Measurements from ENCODE around the gene FBXL19. TPM values are rescaled to one million over a fixed set of nuclear protein-coding genes. Genes with fewer than 3 reads are reported as not detected.

Gene FBXL19
- total and polyA plus RNA-seq, 2 of the 8 experiments (the other 6 are each of a cell fraction or from before 2014, with no cell fraction given), result 47.2 to 72.2 TPM

MicroRNAs encoded within 50 kb of the gene (microRNA counts, 767-probe panel; counts per million panel counts)
- microRNA hsa-miR-762, result 879 counts per million, percentile 95 among the panel's probes with 10 or more counts

Small RNA genes lying within 50 kb of the gene (microRNA-seq; reads per million reads assigned to microRNA genes)
- gene MIR4519 (ENCODE audit: borderline microRNAs expressed in 2 of 2, borderline number of aligned reads in 2 of 2, borderline replicate concordance in 1 of 2) (0 to 0.20 reads per million in 2 experiments), gene MIR762 (ENCODE audit: borderline microRNAs expressed in 2 of 2, borderline number of aligned reads in 2 of 2, borderline replicate concordance in 1 of 2) (0 reads per million in 2 experiments)

Small RNA genes lying within 50 kb of the gene (small RNA-seq; reads per million reads assigned to genes)
- gene AC135048.1 (ENCODE audit: insufficient read depth), result not detected
- gene MIR4519 (ENCODE audit: insufficient read depth), result not detected
- not detected for gene MIR762 (ENCODE audit: insufficient read depth)

Other genes starting within 250 kb of the FBXL19 start
- gene SRCAP, start 224.4 kb upstream of the FBXL19 start, total RNA-seq (2021; fragmentation: NEBNext Ultra II Directional; extraction: Animal tissue kit (Norgen Biotek cat#: 25700)), result 54.3 and 58.7 TPM in 2 replicates
- 5.5 and 9.5 TPM in 2 replicates for gene SRCAP, start 224.4 kb upstream of the FBXL19 start, polyA plus RNA-seq (2011; rRNA removed)
- gene PHKG2, start 175.1 kb upstream of the FBXL19 start, total RNA-seq (2021; fragmentation: NEBNext Ultra II Directional; extraction: Animal tissue kit (Norgen Biotek cat#: 25700)), result 36.0 and 37.2 TPM in 2 replicates
- gene PHKG2, start 175.1 kb upstream of the FBXL19 start, polyA plus RNA-seq (2011; rRNA removed), result 53.4 and 63.9 TPM in 2 replicates
- 5.2 and 6.0 TPM in 2 replicates for gene CFAP119, start 161.5 kb upstream of the FBXL19 start, total RNA-seq (2021; fragmentation: NEBNext Ultra II Directional; extraction: Animal tissue kit (Norgen Biotek cat#: 25700))
- 5.6 and 7.1 TPM in 2 replicates for gene CFAP119, start 161.5 kb upstream of the FBXL19 start, polyA plus RNA-seq (2011; rRNA removed)
- 68.7 and 70.8 TPM in 2 replicates for gene RNF40, start 161.2 kb upstream of the FBXL19 start, total RNA-seq (2021; fragmentation: NEBNext Ultra II Directional; extraction: Animal tissue kit (Norgen Biotek cat#: 25700))
- gene RNF40, start 161.2 kb upstream of the FBXL19 start, polyA plus RNA-seq (2011; rRNA removed), result 36.9 and 38.5 TPM in 2 replicates
- gene ZNF629, start 136.4 kb upstream of the FBXL19 start, total RNA-seq (2021; fragmentation: NEBNext Ultra II Directional; extraction: Animal tissue kit (Norgen Biotek cat#: 25700)), result 19.3 and 19.5 TPM in 2 replicates
- 11.0 and 13.6 TPM in 2 replicates for gene ZNF629, start 136.4 kb upstream of the FBXL19 start, polyA plus RNA-seq (2011; rRNA removed)
- 16.5 and 17.2 TPM in 2 replicates for gene BCL7C, start 29.5 kb upstream of the FBXL19 start, total RNA-seq (2021; fragmentation: NEBNext Ultra II Directional; extraction: Animal tissue kit (Norgen Biotek cat#: 25700))
- gene BCL7C, start 29.5 kb upstream of the FBXL19 start, polyA plus RNA-seq (2011; rRNA removed), result 8.6 and 10.9 TPM in 2 replicates
- 0.77 and 0.97 TPM in 2 replicates for gene CTF1, start 27.0 kb upstream of the FBXL19 start, total RNA-seq (2021; fragmentation: NEBNext Ultra II Directional; extraction: Animal tissue kit (Norgen Biotek cat#: 25700))
- gene CTF1, start 27.0 kb upstream of the FBXL19 start, polyA plus RNA-seq (2011; rRNA removed), result 3.4 and 5.0 TPM in 2 replicates
- gene ORAI3, start 25.5 kb downstream of the FBXL19 start, total RNA-seq (2021; fragmentation: NEBNext Ultra II Directional; extraction: Animal tissue kit (Norgen Biotek cat#: 25700)), result 8.7 and 10.0 TPM in 2 replicates
- 24.5 and 26.8 TPM in 2 replicates for gene ORAI3, start 25.5 kb downstream of the FBXL19 start, polyA plus RNA-seq (2011; rRNA removed)
- gene SETD1A, start 34.2 kb downstream of the FBXL19 start, total RNA-seq (2021; fragmentation: NEBNext Ultra II Directional; extraction: Animal tissue kit (Norgen Biotek cat#: 25700)), result 29.0 and 29.6 TPM in 2 replicates
- gene SETD1A, start 34.2 kb downstream of the FBXL19 start, polyA plus RNA-seq (2011; rRNA removed), result 4.8 and 8.3 TPM in 2 replicates
- 2.9 and 3.1 TPM in 2 replicates for gene HSD3B7, start 61.6 kb downstream of the FBXL19 start, total RNA-seq (2021; fragmentation: NEBNext Ultra II Directional; extraction: Animal tissue kit (Norgen Biotek cat#: 25700))
- 6.6 and 9.8 TPM in 2 replicates for gene HSD3B7, start 61.6 kb downstream of the FBXL19 start, polyA plus RNA-seq (2011; rRNA removed)
- gene STX1B, start 87.1 kb downstream of the FBXL19 start, total RNA-seq (2021; fragmentation: NEBNext Ultra II Directional; extraction: Animal tissue kit (Norgen Biotek cat#: 25700)), result 18.0 and 20.2 TPM in 2 replicates
- 8.9 and 14.6 TPM in 2 replicates for gene STX1B, start 87.1 kb downstream of the FBXL19 start, polyA plus RNA-seq (2011; rRNA removed)
- gene STX4, start 110.0 kb downstream of the FBXL19 start, total RNA-seq (2021; fragmentation: NEBNext Ultra II Directional; extraction: Animal tissue kit (Norgen Biotek cat#: 25700)), result 32.3 and 39.2 TPM in 2 replicates
- gene STX4, start 110.0 kb downstream of the FBXL19 start, polyA plus RNA-seq (2011; rRNA removed), result 25.8 and 32.1 TPM in 2 replicates
- 13.6 and 14.0 TPM in 2 replicates for gene ZNF668, start 150.7 kb downstream of the FBXL19 start, total RNA-seq (2021; fragmentation: NEBNext Ultra II Directional; extraction: Animal tissue kit (Norgen Biotek cat#: 25700))
- gene ZNF668, start 150.7 kb downstream of the FBXL19 start, polyA plus RNA-seq (2011; rRNA removed), result 14.3 and 18.8 TPM in 2 replicates
- gene ZNF646, start 150.8 kb downstream of the FBXL19 start, total RNA-seq (2021; fragmentation: NEBNext Ultra II Directional; extraction: Animal tissue kit (Norgen Biotek cat#: 25700)), result 25.0 TPM in 2 replicates
- 6.5 and 9.9 TPM in 2 replicates for gene ZNF646, start 150.8 kb downstream of the FBXL19 start, polyA plus RNA-seq (2011; rRNA removed)
- 1.7 and 2.5 TPM in 2 replicates for gene PRSS53, start 165.4 kb downstream of the FBXL19 start, total RNA-seq (2021; fragmentation: NEBNext Ultra II Directional; extraction: Animal tissue kit (Norgen Biotek cat#: 25700))
- gene PRSS53, start 165.4 kb downstream of the FBXL19 start, polyA plus RNA-seq (2011; rRNA removed), result 2.6 and 3.6 TPM in 2 replicates
- 83.3 and 84.1 TPM in 2 replicates for gene VKORC1, start 171.2 kb downstream of the FBXL19 start, total RNA-seq (2021; fragmentation: NEBNext Ultra II Directional; extraction: Animal tissue kit (Norgen Biotek cat#: 25700))
- 483 and 512 TPM in 2 replicates for gene VKORC1, start 171.2 kb downstream of the FBXL19 start, polyA plus RNA-seq (2011; rRNA removed)
- 49.6 and 51.5 TPM in 2 replicates for gene BCKDK, start 184.8 kb downstream of the FBXL19 start, total RNA-seq (2021; fragmentation: NEBNext Ultra II Directional; extraction: Animal tissue kit (Norgen Biotek cat#: 25700))
- gene BCKDK, start 184.8 kb downstream of the FBXL19 start, polyA plus RNA-seq (2011; rRNA removed), result 77.1 and 97.1 TPM in 2 replicates
- 61.6 and 68.7 TPM in 2 replicates for gene KAT8, start 194.1 kb downstream of the FBXL19 start, total RNA-seq (2021; fragmentation: NEBNext Ultra II Directional; extraction: Animal tissue kit (Norgen Biotek cat#: 25700))
- gene KAT8, start 194.1 kb downstream of the FBXL19 start, polyA plus RNA-seq (2011; rRNA removed), result 52.6 and 60.8 TPM in 2 replicates
- gene PRSS8, start 212.2 kb downstream of the FBXL19 start, total RNA-seq (2021; fragmentation: NEBNext Ultra II Directional; extraction: Animal tissue kit (Norgen Biotek cat#: 25700)), result 86.1 and 87.7 TPM in 2 replicates
- 273 and 321 TPM in 2 replicates for gene PRSS8, start 212.2 kb downstream of the FBXL19 start, polyA plus RNA-seq (2011; rRNA removed)
- gene PRSS36, start 226.5 kb downstream of the FBXL19 start, total RNA-seq (2021; fragmentation: NEBNext Ultra II Directional; extraction: Animal tissue kit (Norgen Biotek cat#: 25700)), result 1.3 TPM in 2 replicates
- 1.9 and 3.1 TPM in 2 replicates for gene PRSS36, start 226.5 kb downstream of the FBXL19 start, polyA plus RNA-seq (2011; rRNA removed)